ENCODE data around the gene LRRN4. TPM values are rescaled to one million over a fixed set of nuclear protein-coding genes. Genes with fewer than 3 reads are reported as not detected.

LRRN4 gene
- total and polyA plus RNA-seq, 2 of the 8 experiments (the other 6 are each of a cell fraction or from before 2014, with no cell fraction given): 0.21 to 0.89 TPM

GRCh38 chr20:6048391-6048790 lies 5.5 kb downstream of the LRRN4 start:
- Histone ChIP-seq H2BK5ac (ENCODE audit: low read depth, low read length) (no peak overlapping the region), H4K20me1 (replicated peaks in 1 of 2; ENCODE audit: control insufficient read depth in 1 of 2, insufficient read depth in 2 of 2, low read length in 2 of 2) (no peaks in the 10 kb centered on the region), H3K4ac (replicated peaks; ENCODE audit: insufficient read length, low read depth, low read length) (no peak overlapping the region), H3K79me2 (ENCODE audit: control insufficient read depth in 1 of 2, insufficient read depth in 2 of 2, low read length in 2 of 2) (no peaks in the 10 kb centered on the region), H3K23ac (ENCODE audit: insufficient read length) (no peak overlapping the region), H3K4me1 (replicated peaks in 1 of 4; ENCODE audit: control insufficient read depth in 3 of 4, insufficient read depth in 4 of 4, low read length in 3 of 4) (peaks cover 0 to 15% (median 5%) of the 10 kb centered on the region in 4 experiments; a peak in 4 of 7 replicates), H3K9ac (replicated peaks in 1 of 4; ENCODE audit: extremely low read depth in 1 of 4, low read depth in 3 of 4, low read length in 3 of 4) (no peak overlapping the region), H3K14ac (ENCODE audit: insufficient read length) (no peak overlapping the region), H2AK5ac (ENCODE audit: low read depth, low read length) (no peak overlapping the region), H4K91ac (replicated peaks; ENCODE audit: insufficient read length, low read length) (no peak overlapping the region), H2BK20ac (ENCODE audit: low read length) (no peak overlapping the region), H3K4me3 (ENCODE audit: extremely low read depth in 1 of 4, insufficient read depth in 2 of 4, low read depth in 3 of 4, low read length in 4 of 4) (no peak overlapping the region), H2AFZ (ENCODE audit: low read length) (no peak overlapping the region), H3K9me3 (ENCODE audit: insufficient read depth in 2 of 2, low read depth in 1 of 2, low read length in 1 of 2) (no peaks in the 10 kb centered on the region), H2BK120ac (replicated peaks; ENCODE audit: low read depth, low read length) (no peak overlapping the region), H2BK15ac (ENCODE audit: low read length) (no peak overlapping the region), H3K23me2 (ENCODE audit: low read depth, low read length) (peaks cover 8% of the 10 kb centered on the region; the same call in 1 of the 2 replicates), H4K5ac (ENCODE audit: insufficient read length, low read depth, low read length) (no peak overlapping the region), H3K18ac (ENCODE audit: extremely low read depth, low read length) (no peak overlapping the region), H3K36me3 (ENCODE audit: control insufficient read depth in 2 of 4, insufficient read depth in 4 of 4, low read length in 3 of 4) (no peaks in the 10 kb centered on the region), H3K79me1 (ENCODE audit: low read depth, low read length) (no peaks in the 10 kb centered on the region), H3K27ac (ENCODE audit: low read depth, low read length) (no peak overlapping the region), H2BK12ac (ENCODE audit: low read depth, low read length) (no peak overlapping the region), H4K8ac (ENCODE audit: extremely low read depth, insufficient read depth, low read length) (no peak overlapping the region), H3K56ac (replicated peaks; ENCODE audit: insufficient read length, low read depth, low read length) (no peak overlapping the region), H3K27me3 (replicated peaks in 1 of 4; ENCODE audit: control insufficient read depth in 3 of 4, extremely low read depth in 1 of 4, insufficient read depth in 3 of 4, low read length in 3 of 4) (peaks cover 28 to 40% (median 35%) of the 10 kb centered on the region in 4 experiments), H3K4me2 (ENCODE audit: insufficient read depth in 1 of 2, low read depth in 2 of 2, low read length in 2 of 2) (no peak overlapping the region)
- 95% methylated on average over 3 of the region's 3 CpGs; no CpG with 5 or more reads in 1 of the 2 experiments for WGBS, 2 experiments (ENCODE audit: extremely low coverage in 1 of 2, insufficient coverage in 1 of 2, insufficient read length in 1 of 2, insufficient replicate concordance in 2 of 2, low coverage in 1 of 2, low lambda C conversion rate in 2 of 2, missing lambda C conversion rate in 1 of 2)
- FAIRE-seq (no peak), DNase-seq (ENCODE audit: low read depth in 1 of 2, low spot score in 2 of 2) (no peak)
- ChIA-PET POLR2A (ENCODE audit: partially characterized antibody) (no interaction called here), CTCF (ENCODE audit: partially characterized antibody) (no interaction called here)
- TF ChIP-seq TAF7 (optimal IDR thresholded peaks at IDR 0.05; ENCODE audit: borderline replicate concordance, low read depth, low read length) (no peak), CREB1 (IDR thresholded peaks at IDR 0.05) (no peak), SUZ12 (IDR thresholded peaks at IDR 0.05; ENCODE audit: low read length) (no peak), EP300 (IDR thresholded peaks at IDR 0.05; ENCODE audit: borderline replicate concordance in 1 of 2, low read depth in 2 of 2, low read length in 2 of 2) (no peak), CTBP2 (IDR thresholded peaks at IDR 0.05; ENCODE audit: borderline replicate concordance, insufficient read depth, insufficient read length, low read length) (no peak), HDAC2 (IDR thresholded peaks at IDR 0.05; ENCODE audit: borderline replicate concordance in 1 of 2, low read depth in 2 of 2, low read length in 2 of 2) (no peak), CBX8 (IDR thresholded peaks at IDR 0.05; ENCODE audit: borderline replicate concordance, low read depth, low read length) (no peak), YY1 (IDR thresholded peaks at IDR 0.05; ENCODE audit: low read depth, low read length) (no peak), RFX5 (IDR thresholded peaks at IDR 0.05; ENCODE audit: borderline replicate concordance, low read depth, low read length) (no peak), SRF (IDR thresholded peaks at IDR 0.05; ENCODE audit: low read depth, low read length) (no peak), SP1 (IDR thresholded peaks at IDR 0.05; ENCODE audit: low read depth, low read length) (no peak), BACH1 (IDR thresholded peaks at IDR 0.05; ENCODE audit: low read length) (no peak), TEAD4 (IDR thresholded peaks at IDR 0.05; ENCODE audit: low read depth, low read length) (no peak), FOSL1 (IDR thresholded peaks at IDR 0.05; ENCODE audit: insufficient read depth, low read depth, low read length) (no peak), POLR2AphosphoS5 (IDR thresholded peaks at IDR 0.05; ENCODE audit: low read depth, low read length) (no peak)

All from H1 (cell line).